ENCODE results near the gene PSMA7.
A peak's percentile ranks its signal among the peaks of the same experiment; 100 is the strongest.
"Not testable (repeated sequence)": the region's sequence is repeated elsewhere in the genome, so short reads cannot be mapped to it uniquely, and the experiment has no call there.

The PSMA7 gene

DNA sequence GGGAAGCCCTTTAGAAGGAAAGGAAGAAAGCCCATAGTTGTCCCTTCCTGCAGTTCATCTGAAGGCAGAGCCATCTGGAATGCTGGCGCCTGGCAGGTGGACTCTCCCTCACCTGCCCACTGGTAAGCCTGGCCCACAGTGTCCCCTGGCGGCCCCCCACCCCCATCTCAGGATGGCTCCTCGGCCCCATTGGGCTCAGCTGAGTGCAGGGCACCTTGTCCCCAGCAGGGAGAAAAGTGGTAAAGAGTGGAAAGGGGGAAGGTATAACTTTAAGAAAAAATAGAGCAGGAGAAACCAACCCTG lies 13.0 kb upstream of the PSMA7 start:
- DNase-seq (ENCODE audit: low read depth in 2 of 3, low spot score in 1 of 3) = no peak

DNA sequence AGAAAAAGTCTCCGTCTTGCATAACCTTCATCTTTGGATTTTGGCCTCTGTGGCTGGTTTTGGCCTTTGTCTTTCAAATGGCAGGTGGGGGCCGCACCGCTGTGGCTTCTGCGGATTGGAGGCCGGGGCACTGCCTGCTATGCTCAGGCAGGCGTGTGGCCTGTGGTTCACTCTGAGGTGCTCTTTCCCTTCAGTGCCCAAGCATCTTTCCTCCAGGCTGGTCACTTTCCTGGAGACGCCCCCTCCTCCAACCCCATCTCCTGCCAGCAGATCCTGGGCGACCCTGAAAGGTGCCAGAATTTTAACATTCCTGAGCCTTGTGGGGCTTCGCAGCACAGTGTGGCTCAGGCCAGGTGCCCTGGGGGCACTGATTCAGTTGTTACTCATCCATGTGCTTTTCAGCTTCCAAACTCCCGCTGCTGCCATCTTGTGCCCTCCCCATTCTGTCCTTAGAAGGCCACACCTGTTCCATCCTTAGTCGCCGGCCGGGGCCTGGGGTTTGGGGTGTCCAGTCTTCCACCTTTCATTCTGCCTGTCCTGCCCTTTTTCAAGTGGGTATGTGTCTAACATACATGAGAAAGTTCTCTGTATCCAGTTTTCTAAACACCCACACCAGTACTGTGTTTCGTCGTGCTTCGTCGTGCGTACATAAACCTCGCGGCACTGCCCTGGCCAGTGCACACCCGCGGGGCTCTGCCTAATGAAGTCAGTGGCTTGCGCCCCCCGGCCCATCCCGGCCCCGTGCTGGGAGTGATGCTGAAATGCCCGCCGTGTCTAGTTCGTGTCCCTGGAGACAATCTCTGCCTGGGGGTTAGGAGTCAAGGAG lies 12.4 kb upstream of the PSMA7 start:
- DNase-seq (ENCODE audit: low read depth in 2 of 3, low spot score in 1 of 3) = no peak

DNA sequence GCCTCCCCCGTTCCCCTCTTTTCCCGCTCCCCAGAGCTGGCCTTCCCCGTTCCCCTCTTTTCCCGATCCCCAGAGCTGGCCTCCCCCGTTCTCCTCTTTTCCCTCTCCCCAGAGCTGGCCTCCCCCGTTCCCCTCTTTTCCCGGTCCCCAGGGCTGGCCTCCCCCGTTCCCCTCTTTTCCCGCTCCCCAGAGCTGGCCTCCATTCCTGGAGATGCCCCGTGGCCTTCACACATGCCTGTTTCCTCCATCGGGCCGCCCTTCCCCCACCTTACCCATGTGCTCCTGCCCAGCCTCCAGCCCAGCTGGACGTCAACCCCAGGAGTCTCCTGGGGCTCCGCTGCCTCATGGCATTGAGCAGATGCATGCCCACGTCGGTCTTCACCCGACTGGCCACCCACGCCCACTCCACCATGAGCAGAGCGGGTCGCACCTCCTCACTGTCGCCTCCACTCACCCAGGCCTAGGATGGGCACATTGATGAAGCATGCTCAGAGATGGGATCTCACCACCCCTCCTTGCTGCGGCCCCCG lies 8.7 kb upstream of the PSMA7 start:
- DNase-seq (ENCODE audit: low read depth in 2 of 3, low spot score in 1 of 3) = no peak

DNA sequence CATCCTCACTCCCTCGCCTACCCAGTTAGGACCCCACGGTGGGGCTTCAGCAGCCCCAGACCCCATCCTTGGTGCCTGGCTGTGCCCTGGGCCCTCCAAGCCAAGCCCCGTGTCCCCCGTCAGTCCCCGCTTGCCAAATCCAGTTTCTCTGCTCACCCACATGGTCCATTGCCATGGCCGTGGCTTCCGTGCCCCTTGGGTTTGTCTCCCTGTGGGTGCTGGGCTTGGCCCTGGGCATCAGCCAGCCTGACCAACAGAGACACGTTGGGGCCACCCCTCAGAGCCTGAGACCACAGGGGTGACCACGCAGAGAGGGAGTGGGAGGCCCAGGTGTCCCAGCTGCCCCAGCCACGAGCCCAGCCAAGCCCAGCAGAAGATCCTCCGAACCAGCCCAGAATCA lies 8.0 kb upstream of the PSMA7 start:
- DNase-seq (ENCODE audit: low read depth in 2 of 3, low spot score in 1 of 3) = no peak

DNA sequence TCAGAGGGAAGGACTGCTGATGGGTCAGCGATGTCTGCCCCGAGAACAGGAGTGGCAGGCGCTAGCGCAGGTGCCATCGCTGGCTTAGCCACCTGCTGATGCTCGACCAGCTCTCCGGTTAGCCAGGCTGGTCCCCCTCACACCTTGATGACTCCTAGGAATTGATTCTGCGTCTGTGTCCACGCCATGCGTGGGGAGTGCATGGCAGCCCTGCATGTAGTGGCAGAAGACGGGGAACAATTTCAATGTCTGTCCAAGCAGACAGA lies 7.0 kb upstream of the PSMA7 start:
- no peak for DNase-seq (ENCODE audit: low read depth in 2 of 3, low spot score in 1 of 3)

DNA sequence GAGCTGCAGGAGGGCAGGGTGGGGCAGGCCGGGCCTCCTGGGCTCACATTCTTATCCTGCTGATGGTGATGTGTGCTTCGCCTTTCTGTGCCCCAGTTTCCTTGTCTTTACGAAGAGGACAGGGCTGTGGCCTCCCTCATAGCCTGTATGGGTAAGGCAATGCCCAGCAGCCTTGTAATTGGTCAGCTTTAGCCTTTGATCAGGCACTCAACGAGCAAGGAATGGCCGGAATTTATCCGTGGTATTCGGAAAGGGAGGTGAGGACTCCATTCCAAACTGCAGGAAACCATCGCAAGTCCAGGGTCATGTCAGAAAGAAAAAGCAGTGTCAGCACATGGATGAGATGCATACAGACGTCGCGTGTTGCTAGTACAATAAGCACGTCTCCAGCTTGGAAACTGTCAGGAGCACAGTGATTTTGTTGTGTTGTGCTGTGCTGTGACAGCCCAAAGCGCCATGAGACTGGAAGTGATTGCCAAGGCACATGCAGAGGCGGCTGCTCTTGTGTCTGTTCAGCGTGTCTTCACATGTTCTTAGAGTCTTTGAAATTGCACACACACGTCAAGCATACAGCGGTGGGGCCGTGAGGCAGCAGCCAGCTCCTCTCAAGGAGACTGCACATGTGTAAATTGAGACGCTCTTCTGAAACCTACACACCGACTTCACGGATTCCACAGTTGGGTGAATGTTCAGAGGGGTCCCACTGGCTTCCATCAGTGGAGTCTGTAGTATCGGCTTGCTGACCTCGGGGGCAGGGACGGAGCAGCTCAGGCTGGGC lies 6.5 kb upstream of the PSMA7 start:
- DNase-seq (ENCODE audit: low read depth in 2 of 3, low spot score in 1 of 3) = no peak

DNA sequence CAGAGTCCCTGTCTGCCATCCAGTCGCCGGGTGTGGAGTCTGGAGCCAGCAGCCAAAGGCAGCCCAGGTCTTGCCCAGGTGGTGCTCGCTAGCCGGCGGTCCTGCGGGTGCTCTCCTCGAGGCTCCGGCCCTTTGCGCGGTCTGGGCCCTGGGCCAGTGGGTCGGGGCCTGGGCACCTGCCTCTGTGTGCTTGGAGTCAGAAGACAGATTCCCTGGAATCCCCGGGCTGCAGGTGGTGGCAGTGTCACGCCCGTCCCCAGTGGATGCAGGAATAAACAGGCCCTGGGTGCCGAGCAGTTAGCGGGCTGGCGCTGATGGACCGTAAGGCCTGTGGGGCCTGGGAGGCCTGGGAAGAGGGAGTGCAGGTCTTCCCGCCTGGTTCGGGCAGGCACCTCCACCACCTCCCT lies 5.7 kb upstream of the PSMA7 start:
- no peak for DNase-seq (ENCODE audit: low read depth in 2 of 3, low spot score in 1 of 3)

DNA sequence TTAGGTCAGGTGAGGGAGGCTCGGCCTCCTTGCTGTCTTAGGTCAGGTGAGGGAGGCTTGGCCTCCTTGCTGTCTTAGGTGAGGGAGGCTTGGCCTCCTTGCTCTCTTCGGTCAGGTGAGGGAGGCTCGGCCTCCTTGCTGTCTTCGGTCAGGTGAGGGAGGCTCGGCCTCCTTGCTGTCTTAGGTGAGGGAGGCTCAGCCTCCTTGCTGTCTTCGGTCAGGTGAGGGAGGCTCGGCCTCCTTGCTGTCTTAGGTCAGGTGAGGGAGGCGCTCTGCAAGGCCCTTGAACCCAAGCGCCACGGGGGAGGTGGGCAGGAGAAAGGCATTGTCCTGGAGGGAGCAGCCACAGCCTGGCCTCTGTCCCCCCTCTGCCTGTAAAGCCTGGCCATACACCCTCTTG lies 5.2 kb upstream of the PSMA7 start:
- not testable (repeated sequence) for DNase-seq (ENCODE audit: low read depth in 2 of 3, low spot score in 1 of 3)

DNA sequence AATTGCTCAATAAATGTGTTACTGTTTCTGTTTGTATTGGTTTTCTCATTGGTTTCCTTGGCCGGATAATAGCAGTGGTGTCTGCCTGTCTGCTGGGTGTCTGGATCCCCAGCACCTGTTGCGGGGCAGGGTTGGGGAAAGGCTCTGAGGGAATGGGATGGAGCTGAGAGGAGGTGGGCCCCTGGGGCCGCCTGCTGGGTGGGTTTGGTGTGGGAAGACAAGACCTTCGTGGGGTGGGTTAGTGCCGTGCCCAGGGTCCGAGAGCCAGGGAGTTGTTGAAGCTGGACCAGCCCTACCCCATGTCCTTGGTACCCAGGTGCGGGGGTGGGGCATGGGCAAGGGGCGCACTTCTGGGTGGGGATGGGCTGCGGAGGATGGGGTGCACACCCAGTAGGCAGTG lies 4.3 kb upstream of the PSMA7 start:
- DNase-seq (ENCODE audit: low read depth in 2 of 3, low spot score in 1 of 3) = no peak

DNA sequence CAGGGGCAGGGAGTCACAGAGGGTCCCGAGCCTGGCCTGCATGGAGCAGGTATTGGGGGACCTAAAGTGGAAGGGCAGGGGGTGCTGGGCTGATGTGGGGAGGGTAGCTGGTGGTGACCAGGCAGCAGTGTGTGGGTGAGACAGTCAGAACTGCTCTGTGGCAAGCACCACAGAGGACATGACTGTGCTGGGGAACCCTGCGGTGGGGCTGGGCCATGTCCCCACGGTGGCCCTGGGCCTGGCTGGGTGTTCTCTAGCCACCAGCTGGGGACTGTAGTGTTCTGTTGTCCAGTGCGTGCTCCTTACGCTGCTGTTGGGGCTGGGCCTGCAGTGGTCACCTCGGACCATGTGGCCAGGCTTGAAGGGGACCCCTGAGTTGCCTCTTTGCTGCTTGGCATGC lies 3.9 kb upstream of the PSMA7 start:
- DNase-seq (ENCODE audit: low read depth in 2 of 3, low spot score in 1 of 3) = no peak

DNA sequence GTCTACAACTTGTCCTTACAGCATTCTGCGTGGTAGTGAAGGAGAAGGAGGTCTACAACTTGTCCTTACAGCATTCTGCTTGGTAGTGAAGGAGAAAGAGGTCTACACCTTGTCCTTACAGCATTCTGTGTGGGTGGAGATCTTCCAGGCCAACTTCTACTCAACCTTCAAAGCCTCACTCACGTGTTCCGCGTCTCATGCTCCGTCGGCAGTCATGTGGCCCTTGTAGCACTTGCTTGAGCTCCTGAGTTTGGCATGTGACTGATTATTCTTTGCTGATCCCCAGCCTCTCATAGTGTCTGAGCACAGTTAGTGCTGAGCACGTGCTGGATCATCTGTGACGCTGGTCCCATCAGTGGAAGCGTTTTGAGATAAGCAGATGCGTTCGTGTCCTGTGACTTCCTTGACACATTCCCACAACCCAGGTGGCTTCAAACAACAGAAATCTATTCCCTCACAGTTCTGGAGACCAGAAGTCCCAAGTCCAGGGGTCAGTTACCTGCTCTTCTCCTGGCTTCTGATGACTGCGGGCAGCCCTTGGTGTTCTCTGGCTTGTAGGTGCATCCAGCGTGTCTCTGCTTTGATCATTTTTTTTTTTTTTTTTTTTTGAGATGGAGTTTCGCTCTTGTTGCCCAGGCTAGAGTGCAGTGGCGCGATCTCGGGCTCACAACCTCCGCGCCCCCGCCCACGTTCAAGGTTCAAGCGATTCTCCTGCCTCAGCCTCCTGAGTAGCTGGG lies 3.0 kb upstream of the PSMA7 start:
- DNase-seq (ENCODE audit: low read depth in 2 of 3, low spot score in 1 of 3) = no peak

DNA sequence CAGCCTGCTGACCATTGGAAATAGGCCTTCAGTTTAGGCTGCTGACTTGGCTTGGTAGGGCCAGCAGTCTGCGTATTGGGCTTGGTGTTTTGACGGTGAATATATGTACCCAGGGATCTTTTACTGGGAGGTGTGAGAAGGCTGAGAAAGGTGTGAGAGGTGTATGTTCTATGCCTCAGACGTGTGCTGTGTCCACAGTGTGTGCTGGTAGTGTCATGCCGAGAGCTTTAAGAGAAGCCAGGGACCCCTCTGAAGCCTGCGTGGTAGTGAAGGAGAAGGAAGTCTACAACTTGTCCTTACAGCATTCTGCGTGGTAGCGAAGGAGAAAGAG lies 2.5 kb upstream of the PSMA7 start:
- DNase-seq (ENCODE audit: low read depth in 2 of 3, low spot score in 1 of 3) = no peak

DNA sequence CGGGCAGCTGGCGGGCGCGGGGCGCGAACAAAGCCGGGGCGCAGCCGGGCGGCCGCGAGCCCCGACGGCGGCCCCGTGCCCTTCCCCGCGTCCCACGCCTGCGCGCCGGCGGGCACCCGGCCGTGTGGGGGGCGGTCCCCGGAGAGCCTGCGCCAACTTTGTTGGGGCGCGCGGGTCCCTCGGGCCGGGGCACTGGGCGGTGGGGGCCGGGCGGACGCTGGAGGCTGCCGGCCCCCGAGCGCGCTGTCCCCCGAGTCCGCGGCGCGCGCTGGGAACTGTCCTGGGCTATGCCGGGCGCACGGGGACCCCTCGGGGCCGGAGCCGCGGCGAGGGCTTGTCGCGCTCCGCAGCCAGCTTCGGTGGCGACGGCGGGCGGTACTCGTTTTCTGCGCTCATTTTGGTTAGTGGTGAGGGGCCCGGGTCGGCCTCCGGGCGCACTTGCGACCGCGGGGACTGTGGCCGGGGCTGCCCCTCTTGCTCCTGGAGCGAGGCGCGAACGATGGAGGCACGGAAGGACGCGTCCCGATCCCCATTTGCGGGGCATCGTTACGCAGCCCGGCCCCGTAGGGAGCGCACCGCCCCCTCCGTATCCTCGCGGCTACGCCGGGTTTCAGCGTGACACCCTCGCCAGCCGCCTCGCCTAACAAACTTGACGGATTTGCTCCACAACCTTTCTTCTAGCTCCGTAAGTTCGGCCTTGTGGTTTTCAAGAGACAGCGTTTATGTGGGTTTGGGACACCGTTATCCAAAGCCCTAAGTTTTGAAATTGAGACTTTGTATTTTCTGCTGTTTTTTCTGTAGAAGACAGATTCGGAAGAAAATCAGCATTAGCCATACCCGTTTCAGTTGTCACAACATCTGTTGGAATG lies 997 bp upstream of the PSMA7 start:
- DNase-seq (ENCODE audit: low read depth in 2 of 3, low spot score in 1 of 3) = peak; percentile 39 to 55 (median 42)

DNA sequence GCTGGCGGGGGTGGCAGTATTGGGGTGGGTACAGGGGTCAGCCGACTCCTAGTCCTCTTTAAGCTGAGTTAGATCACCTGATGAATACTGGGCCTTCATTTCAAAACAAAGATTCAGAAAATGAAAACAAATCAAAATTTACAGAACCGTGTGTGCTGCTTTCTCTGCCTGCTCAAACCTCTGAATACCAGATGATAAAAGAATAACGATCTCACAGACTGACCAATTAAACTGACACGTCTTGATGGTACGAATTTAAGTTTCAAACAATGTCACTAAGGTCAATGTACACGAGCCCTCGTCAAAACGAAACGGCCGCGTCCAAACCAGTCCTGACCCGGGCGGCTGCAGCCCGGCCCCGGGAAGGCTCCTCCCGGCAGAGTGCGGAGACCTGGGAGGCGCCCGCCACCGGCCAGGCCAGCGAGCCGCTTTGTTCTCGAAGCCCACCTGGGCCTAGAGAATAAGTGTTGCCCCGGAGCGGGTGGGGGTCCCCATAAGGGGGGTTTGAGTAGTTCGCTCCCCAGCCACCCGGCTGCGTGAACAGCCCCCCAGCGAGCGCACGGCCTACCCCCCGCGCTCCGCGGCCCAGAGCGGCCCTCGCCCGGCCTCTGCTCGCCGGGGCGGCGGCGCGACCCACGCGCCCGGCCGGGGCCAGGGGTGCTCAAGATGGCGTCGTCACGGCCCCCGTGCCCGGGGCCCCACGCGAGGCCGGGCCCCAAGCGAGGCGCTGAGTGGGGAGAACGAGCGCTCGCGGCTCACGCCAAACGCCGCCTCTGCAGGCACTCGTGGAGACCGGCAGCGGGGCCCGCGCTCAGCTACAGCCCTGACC lies 728 bp downstream of the PSMA7 start:
- no peak for DNase-seq (ENCODE audit: low read depth in 2 of 3, low spot score in 1 of 3)

DNA sequence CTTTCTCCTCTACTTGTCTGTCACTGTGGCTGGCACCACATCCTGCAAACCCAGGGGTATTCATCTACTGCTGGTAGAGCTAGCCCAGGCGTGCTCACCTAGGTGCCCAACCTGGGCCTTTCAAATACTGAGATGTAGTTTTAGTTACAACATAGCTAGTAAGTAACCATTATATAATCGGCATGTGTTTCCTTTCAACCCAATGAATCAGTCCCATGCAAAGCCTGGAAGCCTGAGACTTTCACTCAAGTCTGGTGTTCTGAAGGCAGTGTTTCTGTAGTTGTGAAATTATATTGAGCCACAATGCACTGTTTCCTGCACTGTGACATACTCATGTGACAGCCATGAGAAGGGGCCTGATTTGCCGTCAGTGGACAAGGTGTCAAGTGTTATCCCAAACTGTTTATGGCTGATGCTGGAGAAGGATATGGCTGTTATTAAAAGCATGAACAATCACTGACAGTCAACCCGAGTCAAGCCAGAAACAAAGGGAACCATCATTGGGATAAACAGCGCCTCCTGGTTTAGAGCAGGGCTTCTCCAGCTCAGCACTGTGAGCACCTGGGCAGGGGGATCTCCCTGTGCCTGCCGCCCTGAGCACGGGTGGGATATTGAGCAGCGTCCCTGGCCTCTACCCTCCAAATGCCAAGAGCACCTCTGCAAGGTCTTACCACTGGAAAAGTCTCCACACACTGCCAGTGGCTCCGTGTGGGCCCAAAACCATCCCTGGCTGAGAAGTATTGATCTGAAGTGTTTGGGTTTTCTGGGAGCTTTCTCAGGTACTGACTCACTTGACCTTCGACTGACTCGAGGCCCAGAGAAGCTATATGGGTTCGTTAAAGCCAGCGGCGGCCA lies 1.6 kb downstream of the PSMA7 start:
- no peak for DNase-seq (ENCODE audit: low read depth in 2 of 3, low spot score in 1 of 3)

DNA sequence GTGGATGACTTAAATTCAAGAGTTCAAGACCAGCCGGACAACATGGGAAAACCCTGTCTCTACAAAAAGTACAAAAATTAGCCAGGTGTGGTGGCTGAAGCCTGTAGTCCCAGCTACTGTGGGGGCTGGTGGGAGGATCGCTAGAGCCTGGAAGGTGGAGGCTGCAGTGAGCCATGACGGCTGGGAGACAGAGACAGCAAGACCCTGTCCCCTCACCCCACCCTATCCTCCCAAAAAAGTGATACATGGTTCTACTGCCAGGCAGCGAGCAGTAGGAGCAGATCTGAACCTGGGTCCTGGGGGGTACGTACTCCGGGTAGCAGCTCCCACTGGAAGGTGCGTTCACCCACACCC lies 2.2 kb downstream of the PSMA7 start:
- DNase-seq (ENCODE audit: low read depth in 2 of 3, low spot score in 1 of 3) = no peak

DNA sequence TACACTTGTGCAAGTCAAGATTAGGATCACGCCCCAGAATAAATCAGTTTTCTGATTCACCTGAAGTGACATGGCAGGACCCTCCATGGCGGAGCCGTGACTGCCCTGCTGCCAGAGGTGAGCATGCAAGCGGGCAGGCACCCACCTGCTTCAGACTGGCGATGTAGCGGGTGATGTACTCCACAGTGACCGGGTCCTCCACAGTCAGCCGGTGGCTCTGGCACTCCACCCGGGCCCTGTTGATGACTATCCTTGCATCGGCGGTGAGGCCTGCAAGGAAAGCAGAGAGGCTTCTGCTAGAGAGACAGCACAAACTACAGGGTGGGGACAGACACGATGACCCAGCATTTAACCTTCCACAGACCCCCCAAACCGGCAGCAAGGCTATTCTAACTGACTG lies 3.6 kb downstream of the PSMA7 start:
- no peak for DNase-seq (ENCODE audit: low read depth in 2 of 3, low spot score in 1 of 3)

DNA sequence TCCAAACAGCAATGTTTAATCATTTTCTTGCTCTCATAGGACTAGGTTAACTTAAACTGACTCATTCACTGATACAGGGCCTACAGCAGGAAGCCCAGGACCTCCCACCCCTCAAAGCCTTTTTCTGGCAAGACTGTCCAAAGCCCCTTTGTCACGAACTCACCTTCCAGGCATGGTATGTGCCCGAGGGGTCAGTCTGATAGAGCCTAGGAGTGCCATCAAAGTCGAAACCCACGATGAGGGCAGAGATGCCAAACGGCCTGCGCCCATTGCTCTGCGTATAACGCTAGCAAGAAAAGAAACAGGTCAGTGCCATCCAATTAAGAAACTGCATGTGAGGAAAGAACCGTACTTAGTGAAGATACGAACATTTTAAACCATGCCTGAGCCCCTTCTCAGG lies 4.3 kb downstream of the PSMA7 start:
- no peak for DNase-seq (ENCODE audit: low read depth in 2 of 3, low spot score in 1 of 3)

DNA sequence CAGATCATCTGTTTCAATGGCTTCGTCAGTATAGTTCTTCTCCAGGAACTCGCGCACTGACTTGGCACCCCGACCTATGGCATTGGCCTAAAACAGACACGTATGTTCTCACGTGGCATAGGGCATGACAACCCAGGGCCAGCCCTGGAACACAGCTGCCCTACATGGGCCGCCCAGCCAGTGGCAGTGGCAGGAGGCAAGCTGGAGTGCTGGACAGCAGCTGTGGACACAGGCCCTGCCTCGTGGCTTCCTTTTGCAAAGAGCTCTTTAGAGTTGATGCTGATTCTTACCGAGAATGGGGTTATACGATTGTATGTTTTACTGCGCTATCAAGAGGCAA lies 5.0 kb downstream of the PSMA7 start:
- DNase-seq (ENCODE audit: low read depth in 2 of 3, low spot score in 1 of 3) = no peak

All from stimulated activated CD4-positive, alpha-beta T cell treated with anti-CD3 and anti-CD28 coated beads, Interleukin-12 subunit alpha, Interleukin-12 subunit beta, amount 100 ng/mL, for 48 hours (primary cell).